Endothelial cell of umbilical vein (primary cell): ENCODE results near the gene IL15. TPM values are rescaled to one million over a fixed set of nuclear protein-coding genes. Genes with fewer than 3 reads are reported as not detected.
"Not testable (repeated sequence)": the region's sequence is repeated elsewhere in the genome, so short reads cannot be mapped to it uniquely, and the experiment has no call there.

Experiments
- BruUV-seq: library from RNA; stranded (reverse); fragments of 400-500 nt; replicated peaks from 2 replicates; lab custom pipeline; 2021; lab: Mats Ljungman, UMichigan
- CTCF ChIA-PET: fragments of 300-600, 350-600 bp; sonication (Branson Sonifier 250); formaldehyde crosslinking; loops from one replicate; lab custom pipeline; 2021; ENCODE audit warnings: antibody characterized with exemption, inconsistent platforms; lab: Charles Lee
- POLR2A ChIA-PET: fragments of 300-600, 350-600 bp; sonication (Branson Sonifier 250); formaldehyde crosslinking; loops from one replicate; lab custom pipeline; 2021; ENCODE audit warnings: antibody characterized with exemption, inconsistent platforms; lab: Charles Lee
- DNase-seq: peaks from one replicate; pipeline ENCODE4 v3.0.0-alpha.2; 2011; ENCODE audit warnings: low read depth, low spot score
- FAIRE-seq: peaks from 2 replicates; lab custom pipeline; 2011; peaks lifted over from hg19 to GRCh38; lab: Jason Lieb, UNC
- H2AFZ ChIP-seq: 2 replicates; pipeline ENCODE4 v1.6.0; 2012; ENCODE audit warnings: low read depth, low read length, control low read depth, inconsistent platforms
- H3K27ac ChIP-seq: 2 replicates; pipeline ENCODE4 v1.5.1; 2011; ENCODE audit warnings: low read depth, mild to moderate bottlenecking, control low read depth, low read length, moderate library complexity; ENCODE audit not compliant: insufficient read depth
- H3K27me3 ChIP-seq, 2 experiments: 2 replicates each; pipeline versions ENCODE4 v1.6.0 to v1.6.1; 2011; ENCODE audit warnings: low read length in 2 of 2, mixed read lengths in 1 of 2; ENCODE audit not compliant: control insufficient read depth in 2 of 2, insufficient read depth in 2 of 2
- H3K36me3 ChIP-seq, 2 experiments: 2 replicates in 1 of 2; 3 replicates in 1 of 2; pipeline ENCODE4 v1.5.1; 2011; ENCODE audit warnings: low read length in 2 of 2, mild to moderate bottlenecking in 1 of 2, moderate library complexity in 1 of 2; ENCODE audit not compliant: control insufficient read depth in 2 of 2, insufficient read depth in 2 of 2; ENCODE audit errors: extremely low read depth in 1 of 2
- H3K4me1 ChIP-seq: 3 replicates; pipeline ENCODE4 v1.5.1; 2011; ENCODE audit warnings: mild to moderate bottlenecking, low read length; ENCODE audit not compliant: control insufficient read depth, insufficient read depth; ENCODE audit errors: extremely low read depth
- H3K4me2 ChIP-seq: 2 replicates; pipeline ENCODE4 v1.6.1; 2011; ENCODE audit warnings: low read length, control low read depth, mixed read lengths; ENCODE audit not compliant: insufficient read depth
- H3K4me3 ChIP-seq, 3 experiments: fragments of 200-600 bp in 1 of 3; sonication (generic), shearing (Covaris generic) in 1 of 3; replicated peaks in 1 of 3; 2 replicates each; pipeline ENCODE4 v1.5.1; 2011 to 2016; ENCODE audit warnings: control low read depth in 3 of 3, low read length in 3 of 3, mild to moderate bottlenecking in 2 of 3, inconsistent platforms in 1 of 3, low read depth in 1 of 3, moderate library complexity in 1 of 3; ENCODE audit not compliant: insufficient read depth in 1 of 3
- H3K79me2 ChIP-seq: 2 replicates; pipeline ENCODE4 v1.6.0; 2012; ENCODE audit warnings: low read length, inconsistent platforms; ENCODE audit not compliant: control insufficient read depth, insufficient read depth
- H3K9ac ChIP-seq: replicated peaks from 2 replicates; pipeline ENCODE3; 2011; ENCODE audit warnings: low read length, control low read depth; ENCODE audit not compliant: insufficient read depth; ENCODE audit errors: extremely low read depth
- H3K9me1 ChIP-seq: replicated peaks from 3 replicates; pipeline ENCODE4 v1.6.0; 2011; ENCODE audit warnings: mild to moderate bottlenecking, low read length; ENCODE audit not compliant: control insufficient read depth, insufficient read depth; ENCODE audit errors: extremely low read depth
- H3K9me3 ChIP-seq: replicated peaks from 2 replicates; pipeline ENCODE4 v1.5.1; 2012; ENCODE audit warnings: low read length, inconsistent platforms; ENCODE audit not compliant: control insufficient read depth, insufficient read depth
- H4K20me1 ChIP-seq: replicated peaks from 2 replicates; pipeline ENCODE3; 2011; ENCODE audit warnings: mild to moderate bottlenecking, low read length; ENCODE audit not compliant: control insufficient read depth, insufficient read depth; ENCODE audit errors: extremely low read depth
- EZH2 ChIP-seq: IDR thresholded peaks from 2 replicates; pipeline ENCODE4 v1.6.1; 2012; ENCODE audit warnings: borderline replicate concordance, low read depth, mild to moderate bottlenecking, moderate library complexity, low read length, inconsistent platforms; ENCODE audit not compliant: severe bottlenecking
- FOS ChIP-seq: IDR thresholded peaks from 2 replicates; pipeline ENCODE4 v1.6.1; 2011; ENCODE audit warnings: mild to moderate bottlenecking, low read length, moderate library complexity, borderline replicate concordance; ENCODE audit not compliant: insufficient read depth
- JUN ChIP-seq: IDR thresholded peaks from 2 replicates; pipeline ENCODE4 v1.6.1; 2011; ENCODE audit warnings: borderline replicate concordance, low read depth; ENCODE audit not compliant: insufficient read length, insufficient read depth
- dilution Hi-C: fragments of 300-500 bp; cut with MboI; formaldehyde crosslinking; loops from one replicate; pipeline ENCODE4 v1.15.0; 2019; ENCODE audit warnings: low sequenced_read_pairs; ENCODE audit not compliant: extremely low pct_ligation_motif_present
- intact Hi-C: fragments of 100-400 bp; cut with micrococcal nuclease; formaldehyde crosslinking; loops from one replicate; pipeline ENCODE4 v1.10.0; 2022
- polyA plus RNA-seq, 4 experiments: library from polyadenylated mRNA; depleted of rRNA in 3 of 4; stranded (reverse) in 3 of 4; unstranded in 1 of 4; fragments of >200 nt; gene quantifications; 2 replicates each; pipeline versions ENCODE4 v1.2.1 to v1.2.3, GENCODE V29; 2011 to 2012; ENCODE audit warnings: missing spikeins in 1 of 4
- total RNA-seq: library from RNA; stranded (reverse); gene quantifications from 2 replicates; pipeline ENCODE4 v1.2.3, GENCODE V29; 2021
- TF ChIP-seq, protein P1 (sequence below), 2 donors: IDR thresholded peaks; 1 replicate in 1 of 2; 2 replicates in 1 of 2; pipeline ENCODE4 v1.5.1; 2011; ENCODE audit warnings: low read length in 2 of 2, mild to moderate bottlenecking in 2 of 2, moderate library complexity in 2 of 2, control low read depth in 1 of 2, inconsistent platforms in 1 of 2, low read depth in 1 of 2; ENCODE audit not compliant: insufficient read depth in 1 of 2; ENCODE audit errors: extremely low read depth in 1 of 2

The IL15 gene
- total and polyA plus RNA-seq, 2 donors (not counting 3 experiments of a cell fraction or from before 2014, with no cell fraction given) = 3.0 to 3.1 TPM

- POLR2A ChIA-PET = no interaction called here
- H3K27ac ChIP-seq = no peak overlapping the region
- no peaks in the 10 kb centered on the region for H3K9me3 ChIP-seq
- no peaks in the 10 kb centered on the region for H3K9me1 ChIP-seq
- peaks cover 8% of the 10 kb centered on the region for H3K4me1 ChIP-seq
- no TSS peak for BruUV-seq
- H2AFZ ChIP-seq = no peak overlapping the region
- H4K20me1 ChIP-seq = no peaks in the 10 kb centered on the region
- DNase-seq (no peak), FAIRE-seq (no peak)
- H3K9ac ChIP-seq = no peak overlapping the region
- intact Hi-C loops (no loop called here), dilution Hi-C loops (no loop called here)
- no peaks in the 10 kb centered on the region for H3K79me2 ChIP-seq
- H3K36me3 ChIP-seq = no peaks in the 10 kb centered on the region
- no peaks in the 10 kb centered on the region for H3K27me3 ChIP-seq
- TF ChIP-seq, protein P1, sequence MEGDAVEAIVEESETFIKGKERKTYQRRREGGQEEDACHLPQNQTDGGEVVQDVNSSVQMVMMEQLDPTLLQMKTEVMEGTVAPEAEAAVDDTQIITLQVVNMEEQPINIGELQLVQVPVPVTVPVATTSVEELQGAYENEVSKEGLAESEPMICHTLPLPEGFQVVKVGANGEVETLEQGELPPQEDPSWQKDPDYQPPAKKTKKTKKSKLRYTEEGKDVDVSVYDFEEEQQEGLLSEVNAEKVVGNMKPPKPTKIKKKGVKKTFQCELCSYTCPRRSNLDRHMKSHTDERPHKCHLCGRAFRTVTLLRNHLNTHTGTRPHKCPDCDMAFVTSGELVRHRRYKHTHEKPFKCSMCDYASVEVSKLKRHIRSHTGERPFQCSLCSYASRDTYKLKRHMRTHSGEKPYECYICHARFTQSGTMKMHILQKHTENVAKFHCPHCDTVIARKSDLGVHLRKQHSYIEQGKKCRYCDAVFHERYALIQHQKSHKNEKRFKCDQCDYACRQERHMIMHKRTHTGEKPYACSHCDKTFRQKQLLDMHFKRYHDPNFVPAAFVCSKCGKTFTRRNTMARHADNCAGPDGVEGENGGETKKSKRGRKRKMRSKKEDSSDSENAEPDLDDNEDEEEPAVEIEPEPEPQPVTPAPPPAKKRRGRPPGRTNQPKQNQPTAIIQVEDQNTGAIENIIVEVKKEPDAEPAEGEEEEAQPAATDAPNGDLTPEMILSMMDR (IDR thresholded peaks at IDR 0.05; ENCODE audit: extremely low read depth in 1 of 2, insufficient read depth in 1 of 2, low read depth in 1 of 2, low read length in 2 of 2) = no peak
- TF ChIP-seq FOS (no peak), EZH2 (no peak)
- H3K4me2 ChIP-seq = no peak overlapping the region
- no peak overlapping the region for H3K4me3 ChIP-seq
- CTCF ChIA-PET = no interaction called here
Measured at GRCh38 chr4:141610365-141610764, 26.0 kb upstream of the IL15 start.

- H3K4me3 ChIP-seq = no peak overlapping the region
- no peaks in the 10 kb centered on the region for H4K20me1 ChIP-seq
- no peak overlapping the region for H2AFZ ChIP-seq
- H3K27ac ChIP-seq = peak overlapping the region; percentile 17
- ChIA-PET POLR2A (no interaction called here), CTCF (interaction anchor here (0.9 to 1.6 kb wide), 4 partner anchors 22 to 268 kb away, joined by 3 to 6 read pairs (median 4); partner anchors contain the start of gene IL15)
- BruUV-seq = no TSS peak
- DNase-seq = peak; percentile 92
- H3K4me1 ChIP-seq = peaks cover 8% of the 10 kb centered on the region
- H3K9me3 ChIP-seq = no peaks in the 10 kb centered on the region
- no peaks in the 10 kb centered on the region for H3K27me3 ChIP-seq
- no peak overlapping the region for H3K4me2 ChIP-seq
- H3K36me3 ChIP-seq = no peaks in the 10 kb centered on the region
- FAIRE-seq = peak; percentile 79
- peak; percentile 3 for TF ChIP-seq JUN
- no peak for TF ChIP-seq FOS
- TF ChIP-seq EZH2 = no peak
- H3K9me1 ChIP-seq = no peaks in the 10 kb centered on the region
- H3K9ac ChIP-seq = no peak overlapping the region
- no peaks in the 10 kb centered on the region for H3K79me2 ChIP-seq
- dilution Hi-C loops (no loop called here), intact Hi-C loops (no loop called here)
Measured at GRCh38 chr4:141614878-141615586, 21.4 kb upstream of the IL15 start.

DNA sequence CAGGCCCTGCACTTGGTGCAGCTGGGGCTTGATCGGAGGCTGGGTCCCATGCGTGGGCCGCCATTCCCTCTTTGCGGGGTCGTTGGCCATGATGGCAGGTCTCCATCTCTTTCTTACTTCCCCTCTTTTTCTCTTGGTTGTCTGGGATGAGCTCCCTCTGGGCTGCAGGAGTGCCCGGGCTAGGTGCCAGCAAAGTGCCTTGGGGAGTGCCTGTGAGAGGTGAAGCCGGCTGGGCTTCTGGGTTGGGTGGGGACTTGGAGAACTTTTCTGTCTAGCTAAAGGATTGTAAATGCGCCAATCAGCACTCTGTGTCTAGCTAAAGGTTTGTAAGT lies 20.8 kb upstream of the IL15 start:
- FAIRE-seq, H3K9me3 ChIP-seq, H3K79me2 ChIP-seq, H4K20me1 ChIP-seq, BruUV-seq, dilution Hi-C loops, intact Hi-C loops, H3K4me1 ChIP-seq, POLR2A ChIA-PET, H3K4me3 ChIP-seq, DNase-seq, H3K4me2 ChIP-seq, H3K9ac ChIP-seq, H2AFZ ChIP-seq, H3K27ac ChIP-seq, H3K9me1 ChIP-seq, H3K36me3 ChIP-seq, H3K27me3 ChIP-seq: not testable (repeated sequence)
- CTCF ChIA-PET = interaction anchor here (1.4 to 1.6 kb wide), 3 partner anchors 21 to 117 kb away, joined by 3 to 6 read pairs (median 4); partner anchors contain the start of gene IL15
